GM21825 (cell line): Measurements from ENCODE around the gene MTHFD2.

Experiments used
- ATAC-seq: cut with Tn5 transposase; IDR thresholded peaks from one replicate; pipeline ENCODE4 v1.9.1; 2021; ENCODE audit warnings: mild to moderate bottlenecking, moderate library complexity; ENCODE audit not compliant: unreplicated experiment

The MTHFD2 gene

DNA sequence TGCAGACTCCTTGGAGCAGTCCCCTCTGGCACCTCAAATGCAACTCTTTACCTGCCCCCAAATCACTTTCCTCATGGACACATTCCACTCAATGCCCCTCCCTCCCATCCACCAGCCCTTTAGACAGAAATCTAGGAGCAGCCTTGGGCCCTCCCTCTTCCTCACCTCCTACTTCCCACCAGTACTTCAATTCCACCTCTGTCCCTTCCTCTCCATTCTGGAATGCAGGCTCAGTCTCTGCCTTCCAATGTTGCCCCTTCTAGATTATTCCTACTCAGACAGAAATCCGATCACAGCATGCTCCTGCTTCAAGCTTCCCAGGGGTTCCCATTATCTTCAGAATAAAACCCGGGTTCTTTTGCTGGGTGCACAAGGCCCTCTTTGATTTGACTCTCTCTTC is 62.1 kb downstream of the MTHFD2 start:
- ATAC-seq: no peak

DNA sequence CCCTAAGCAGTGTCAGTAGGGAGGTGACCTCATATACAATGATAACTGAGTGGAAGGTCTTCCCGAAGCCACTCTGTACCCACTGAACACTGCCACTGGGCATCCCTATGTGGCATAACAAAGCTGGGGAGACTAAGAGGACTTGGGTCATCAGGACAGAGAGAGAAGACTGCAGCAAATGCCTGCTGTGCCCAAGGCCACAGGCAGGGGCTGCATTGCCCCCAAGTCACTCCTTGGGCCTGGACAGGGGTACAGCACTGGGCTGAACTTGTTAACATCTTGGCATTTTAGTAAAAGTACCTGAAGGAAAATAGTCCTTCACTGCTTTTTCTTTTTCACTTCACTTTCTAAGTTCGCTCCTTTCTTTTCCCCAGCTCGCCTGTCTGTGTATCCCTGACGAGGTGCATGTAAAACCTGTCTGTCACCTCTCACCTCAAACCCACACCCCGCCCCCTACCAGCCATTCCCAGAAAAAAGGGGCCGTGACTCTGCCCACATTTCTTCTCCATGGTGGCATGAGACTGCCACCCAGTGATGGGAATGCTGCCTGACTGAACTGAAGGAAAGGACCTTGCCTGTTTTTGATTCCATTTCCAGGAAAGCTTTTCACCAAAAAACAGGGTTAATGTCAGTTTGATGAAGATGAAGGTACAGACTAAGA is 62.9 kb downstream of the MTHFD2 start:
- ATAC-seq: no peak

DNA sequence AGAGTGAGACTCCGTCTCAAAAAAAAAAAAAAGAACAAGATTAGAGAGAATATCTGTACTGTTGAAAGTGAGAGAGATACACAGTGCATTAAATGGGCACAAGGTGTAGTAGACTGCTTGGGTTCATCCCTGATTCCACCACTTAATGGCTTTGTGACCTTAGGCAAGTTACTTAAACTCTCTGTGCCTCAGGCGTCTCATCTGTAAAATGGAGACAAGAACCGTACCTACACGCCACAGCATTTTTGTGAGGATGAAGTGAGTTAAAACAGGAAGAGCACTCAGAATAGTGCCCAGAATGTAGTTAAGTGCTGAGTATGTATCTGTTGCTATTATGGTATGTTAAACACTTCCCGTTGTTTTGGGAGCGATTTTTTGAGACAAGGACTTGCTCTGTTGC is 64.3 kb downstream of the MTHFD2 start:
- no peak for ATAC-seq

DNA sequence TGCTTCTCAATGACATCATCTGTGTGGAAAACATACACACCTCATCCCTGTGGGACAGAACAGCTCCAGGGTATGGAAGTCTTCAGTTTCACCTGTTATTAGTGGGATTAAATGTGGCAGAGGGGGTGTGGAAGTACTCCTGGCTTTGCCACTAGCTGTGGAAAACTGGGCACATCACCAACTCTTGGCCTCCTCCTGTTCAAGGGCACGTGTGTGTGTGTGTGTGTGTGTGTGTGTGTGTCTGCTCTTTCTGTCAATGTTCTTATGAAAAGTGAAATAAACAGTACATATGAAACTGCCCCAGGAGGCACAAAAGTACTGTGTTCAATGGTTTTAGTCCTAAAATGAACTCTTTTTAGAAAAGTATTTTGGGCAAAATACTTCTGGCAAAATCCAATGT is 65.9 kb downstream of the MTHFD2 start:
- no peak for ATAC-seq

DNA sequence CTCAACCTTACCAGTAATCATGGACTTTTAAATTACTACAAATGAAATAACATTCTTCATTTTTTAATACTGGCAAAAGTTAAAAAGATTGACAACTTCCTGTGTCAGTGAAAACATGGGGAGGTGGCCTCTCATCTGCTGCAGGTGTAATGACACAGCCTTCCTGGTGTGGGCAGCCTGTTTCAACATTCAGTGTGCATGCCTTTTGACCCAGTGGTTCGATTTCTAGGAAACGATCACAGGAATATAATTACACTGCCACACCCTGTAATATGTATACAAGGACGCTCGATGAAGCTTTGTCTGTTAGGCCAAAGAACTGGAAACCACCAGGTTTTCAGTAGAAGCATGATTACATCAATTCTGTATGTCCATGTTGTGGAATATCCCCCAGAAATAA is 68.7 kb downstream of the MTHFD2 start:
- no peak for ATAC-seq
